Hepatocyte (in vitro differentiated cells): Measurements from ENCODE around the gene TEX261. TPM values are rescaled to one million over a fixed set of nuclear protein-coding genes. Genes with fewer than 3 reads are reported as not detected.

Experiments
- DNase-seq: peaks from one replicate; pipeline ENCODE4 v3.0.0-alpha.2; 2016; ENCODE audit warnings: low spot score
- H2AFZ ChIP-seq: fragments of 200-600 bp; sonication (generic); 2 replicates; pipeline ENCODE4 v1.6.0; 2016; ENCODE audit warnings: antibody characterized with exemption, mild to moderate bottlenecking
- H3K27ac ChIP-seq: fragments of 200-600 bp; sonication (generic); 2 replicates; pipeline ENCODE4 v1.5.1; 2016; ENCODE audit warnings: mild to moderate bottlenecking
- H3K27me3 ChIP-seq: fragments of 200-600 bp; sonication (generic); 2 replicates; pipeline ENCODE4 v1.6.1; 2016
- H3K36me3 ChIP-seq: fragments of 200-600 bp; sonication (generic); replicated peaks from 2 replicates; pipeline ENCODE4 v1.5.1; 2016; ENCODE audit warnings: low read depth; ENCODE audit not compliant: insufficient read depth
- H3K4me1 ChIP-seq: fragments of 200-600 bp; sonication (generic); 2 replicates; pipeline ENCODE4 v1.5.1; 2016; ENCODE audit warnings: mild to moderate bottlenecking, moderate library complexity; ENCODE audit not compliant: insufficient read depth
- H3K4me2 ChIP-seq: fragments of 200-600 bp; sonication (generic); 2 replicates; pipeline ENCODE4 v1.6.0; 2016
- H3K4me3 ChIP-seq: fragments of 200-600 bp; sonication (generic); 2 replicates; pipeline ENCODE4 v1.5.1; 2016; ENCODE audit warnings: mild to moderate bottlenecking
- H3K79me2 ChIP-seq: fragments of 200-600 bp; sonication (generic); 2 replicates; pipeline ENCODE4 v1.6.0; 2017; ENCODE audit warnings: mild to moderate bottlenecking
- H3K9me2 ChIP-seq: fragments of 200-600 bp; sonication (generic); replicated peaks from 2 replicates; pipeline ENCODE4 v1.6.0; 2017; ENCODE audit warnings: mild to moderate bottlenecking; ENCODE audit not compliant: insufficient read depth
- H3K9me3 ChIP-seq: fragments of 200-600 bp; sonication (generic); 2 replicates; pipeline ENCODE4 v1.5.1; 2016; ENCODE audit warnings: low read depth, mild to moderate bottlenecking
- H4K20me1 ChIP-seq: fragments of 200-600 bp; sonication (generic); 2 replicates; pipeline ENCODE4 v1.6.0; 2016; ENCODE audit warnings: mild to moderate bottlenecking; ENCODE audit not compliant: insufficient read depth, poor library complexity, severe bottlenecking
- EZH2 ChIP-seq: fragments of 200-600 bp; sonication (generic); IDR thresholded peaks from 2 replicates; pipeline ENCODE4 v1.6.1; 2016; ENCODE audit warnings: antibody characterized with exemption, mild to moderate bottlenecking, borderline replicate concordance
- EZH2phosphoT487 ChIP-seq: fragments of 200-600 bp; sonication (generic); IDR thresholded peaks from one replicate; pipeline ENCODE4 v1.6.1; 2018; ENCODE audit warnings: antibody characterized with exemption, mild to moderate bottlenecking, low read depth, moderate library complexity; ENCODE audit not compliant: unreplicated experiment, severe bottlenecking
- WGBS: methylation state at CpG from one replicate; pipeline ENCODE4 v1.1.6; 2016; ENCODE audit warnings: low lambda C conversion rate; ENCODE audit errors: missing lambda C conversion rate; 5-methylcytosine and 5-hydroxymethylcytosine counted together
- polyA plus RNA-seq: library from polyadenylated mRNA; unstranded; fragments of >200 nt; fragmentation: Nextera tagmentation; extraction: Ambion mirVana; gene quantifications from 2 replicates; pipeline ENCODE4 v1.2.1, GENCODE V29; 2016
- total RNA-seq: library from RNA; depleted of rRNA; stranded (reverse); fragments of >200 nt; gene quantifications from 2 replicates; pipeline ENCODE4 v1.2.3, GENCODE V29; 2014
- TF ChIP-seq, protein P1 (sequence below): fragments of 200-600 bp; sonication (generic); IDR thresholded peaks from 2 replicates; pipeline ENCODE4 v1.5.1; 2016; ENCODE audit warnings: antibody characterized with exemption, mild to moderate bottlenecking; ENCODE audit not compliant: poor library complexity

TEX261 gene
- total and polyA plus RNA-seq, 2 experiments from 2014 or later, result 41.5 to 81.0 TPM

GRCh38 chr2:70985283-70985688, 9.4 kb downstream of the TEX261 start:
- no peak for DNase-seq
- Histone ChIP-seq H3K4me1 (no peaks in the 10 kb centered on the region), H3K27ac (no peak overlapping the region), H4K20me1 (no peaks in the 10 kb centered on the region), H3K9me3 (no peaks in the 10 kb centered on the region), H3K4me3 (no peak overlapping the region), H2AFZ (no peak overlapping the region), H3K4me2 (no peak overlapping the region), H3K27me3 (no peaks in the 10 kb centered on the region), H3K79me2 (no peaks in the 10 kb centered on the region), H3K9me2 (no peaks in the 10 kb centered on the region), H3K36me3 (no peaks in the 10 kb centered on the region)
- 80% methylated on average over 5 of the region's 5 CpGs for WGBS
- TF ChIP-seq EZH2phosphoT487 (no peak), EZH2 (no peak)
- TF ChIP-seq, protein P1, sequence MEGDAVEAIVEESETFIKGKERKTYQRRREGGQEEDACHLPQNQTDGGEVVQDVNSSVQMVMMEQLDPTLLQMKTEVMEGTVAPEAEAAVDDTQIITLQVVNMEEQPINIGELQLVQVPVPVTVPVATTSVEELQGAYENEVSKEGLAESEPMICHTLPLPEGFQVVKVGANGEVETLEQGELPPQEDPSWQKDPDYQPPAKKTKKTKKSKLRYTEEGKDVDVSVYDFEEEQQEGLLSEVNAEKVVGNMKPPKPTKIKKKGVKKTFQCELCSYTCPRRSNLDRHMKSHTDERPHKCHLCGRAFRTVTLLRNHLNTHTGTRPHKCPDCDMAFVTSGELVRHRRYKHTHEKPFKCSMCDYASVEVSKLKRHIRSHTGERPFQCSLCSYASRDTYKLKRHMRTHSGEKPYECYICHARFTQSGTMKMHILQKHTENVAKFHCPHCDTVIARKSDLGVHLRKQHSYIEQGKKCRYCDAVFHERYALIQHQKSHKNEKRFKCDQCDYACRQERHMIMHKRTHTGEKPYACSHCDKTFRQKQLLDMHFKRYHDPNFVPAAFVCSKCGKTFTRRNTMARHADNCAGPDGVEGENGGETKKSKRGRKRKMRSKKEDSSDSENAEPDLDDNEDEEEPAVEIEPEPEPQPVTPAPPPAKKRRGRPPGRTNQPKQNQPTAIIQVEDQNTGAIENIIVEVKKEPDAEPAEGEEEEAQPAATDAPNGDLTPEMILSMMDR, result no peak

- no peak overlapping the region for H2AFZ ChIP-seq
- H3K79me2 ChIP-seq, result no peaks in the 10 kb centered on the region
- no peaks in the 10 kb centered on the region for H3K27me3 ChIP-seq
- H3K9me3 ChIP-seq, result no peaks in the 10 kb centered on the region
- H3K36me3 ChIP-seq, result no peaks in the 10 kb centered on the region
- H3K4me1 ChIP-seq, result no peaks in the 10 kb centered on the region
- no peak overlapping the region for H3K27ac ChIP-seq
- TF ChIP-seq, protein P1, result peak; percentile 69
- TF ChIP-seq EZH2 (no peak), EZH2phosphoT487 (no peak)
- H3K9me2 ChIP-seq, result no peaks in the 10 kb centered on the region
- peak; percentile 77 for DNase-seq
- H3K4me3 ChIP-seq, result no peak overlapping the region
- no peaks in the 10 kb centered on the region for H4K20me1 ChIP-seq
- H3K4me2 ChIP-seq, result no peak overlapping the region
- 49% methylated on average over 31 of the region's 32 CpGs for WGBS
These were observed 9.9 kb downstream of the TEX261 start for GRCh38 chr2:70984576-70985282.

DNA sequence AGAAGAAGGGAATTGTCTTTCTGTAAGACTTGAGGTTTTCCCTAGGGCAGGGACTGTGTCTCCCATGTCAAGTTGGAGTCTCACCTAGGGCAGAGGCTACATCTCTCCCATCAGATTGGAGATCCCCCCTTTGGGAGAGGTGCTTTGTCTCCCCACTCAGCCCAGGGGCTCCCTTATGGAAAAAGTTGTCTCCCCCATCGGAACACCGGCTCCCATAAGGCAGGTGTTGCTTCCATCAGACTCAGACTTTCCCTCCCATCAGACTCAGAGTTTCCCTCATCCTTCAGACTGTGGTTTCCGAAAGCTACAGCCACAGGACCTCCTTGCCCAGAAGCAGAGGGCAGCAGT, 10.5 kb downstream of the TEX261 start:
- H3K9me3 ChIP-seq, result no peaks in the 10 kb centered on the region
- WGBS, result 100% methylated on average over 3 of the region's 3 CpGs
- TF ChIP-seq EZH2 (no peak), EZH2phosphoT487 (no peak)
- TF ChIP-seq, protein P1, result no peak
- H3K9me2 ChIP-seq, result no peaks in the 10 kb centered on the region
- H3K79me2 ChIP-seq, result no peaks in the 10 kb centered on the region
- H2AFZ ChIP-seq, result no peak overlapping the region
- no peaks in the 10 kb centered on the region for H3K4me1 ChIP-seq
- no peaks in the 10 kb centered on the region for H3K36me3 ChIP-seq
- no peak for DNase-seq
- H3K4me2 ChIP-seq, result no peak overlapping the region
- H3K4me3 ChIP-seq, result no peak overlapping the region
- no peaks in the 10 kb centered on the region for H3K27me3 ChIP-seq
- H3K27ac ChIP-seq, result no peak overlapping the region
- no peaks in the 10 kb centered on the region for H4K20me1 ChIP-seq
